Stimulated activated naive CD8-positive, alpha-beta T cell treated with anti-CD3 and anti-CD28 coated beads, Interleukin-15, amount 100 ng/mL, for 72 hours (primary cell): ENCODE data around the gene NAA11.
"Not testable (repeated sequence)": the region's sequence is repeated elsewhere in the genome, so short reads cannot be mapped to it uniquely, and the experiment has no call there.

Experiments
- ATAC-seq: fragments of 150-1000 bp; cut with Tn5 transposase; 2 replicates; pipeline ENCODE4 v1.10.0; 2021; ENCODE audit warnings: mild to moderate bottlenecking, moderate library complexity
- DNase-seq, 2 donors: peaks; one replicate each; pipeline ENCODE4 v3.0.0; 2021 to 2022
- H3K27ac Mint-ChIP-seq, 2 donors: one replicate each; pipeline ENCODE4 v1.8.0; 2022; ENCODE audit warnings: mild to moderate bottlenecking in 2 of 2, mixed read lengths in 2 of 2, moderate library complexity in 2 of 2
- H3K27me3 Mint-ChIP-seq: one replicate; pipeline ENCODE4 v1.8.0; 2022; ENCODE audit warnings: mixed read lengths
- H3K4me1 Mint-ChIP-seq: one replicate; pipeline ENCODE4 v1.8.0; 2022; ENCODE audit warnings: mild to moderate bottlenecking, mixed read lengths
- H3K4me3 Mint-ChIP-seq, 2 donors: one replicate each; pipeline ENCODE4 v1.8.0; 2022; ENCODE audit warnings: mild to moderate bottlenecking in 2 of 2, mixed read lengths in 2 of 2, moderate library complexity in 1 of 2
- H3K9me3 Mint-ChIP-seq, 2 donors: one replicate each; pipeline ENCODE4 v1.8.0; 2022; ENCODE audit warnings: mixed read lengths in 2 of 2

NAA11 gene

DNA sequence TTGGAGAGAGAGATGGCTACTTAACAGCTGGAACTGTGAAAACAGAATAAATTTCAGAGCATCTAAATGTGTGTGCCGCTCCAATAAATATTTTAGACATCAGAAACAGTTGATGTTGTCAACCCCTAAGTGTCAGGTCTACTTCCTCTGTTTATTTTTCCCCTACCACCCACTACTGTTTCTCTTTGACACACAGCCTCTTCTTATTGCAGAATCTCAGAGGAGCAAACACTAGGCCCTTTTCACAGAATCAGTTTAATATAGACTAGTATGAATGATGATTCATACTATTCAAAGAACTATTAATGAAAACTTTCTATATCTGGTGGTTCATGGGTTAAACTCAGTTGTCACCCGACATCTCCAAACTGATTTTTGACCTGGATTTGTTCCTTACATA is 33.9 kb downstream of the NAA11 start:
- H3K27me3 Mint-ChIP-seq, result peaks cover 8% of the 10 kb centered on the region
- ATAC-seq (no peak), DNase-seq (no peak)
- no peaks in the 10 kb centered on the region for H3K4me1 Mint-ChIP-seq
- peaks cover 0 to 7% of the 10 kb centered on the region in 2 donors for H3K9me3 Mint-ChIP-seq
- no peak overlapping the region for H3K4me3 Mint-ChIP-seq
- no peak overlapping the region for H3K27ac Mint-ChIP-seq

DNA sequence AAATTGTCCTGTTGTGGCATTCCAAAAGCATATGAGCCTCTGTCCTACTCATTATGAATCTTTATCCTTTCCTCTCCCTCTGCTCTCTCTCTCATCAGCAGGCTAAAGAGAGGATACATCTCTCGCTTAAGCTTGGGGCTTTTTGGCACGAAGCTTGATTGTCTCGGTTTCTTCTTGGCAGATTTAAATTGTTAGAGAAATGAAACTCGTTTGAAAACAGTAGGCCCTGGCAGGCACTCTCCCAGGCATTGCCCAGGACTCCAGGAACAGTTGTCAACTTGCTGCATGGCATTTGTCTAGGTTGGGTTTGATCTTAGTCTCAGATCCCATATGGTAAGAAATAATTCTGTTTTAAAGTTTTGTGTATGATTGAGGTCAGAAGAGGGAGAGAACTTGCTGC is 35.5 kb downstream of the NAA11 start:
- DNase-seq (no peak), ATAC-seq (no peak)
- H3K27me3 Mint-ChIP-seq, result no peaks in the 10 kb centered on the region
- no peak overlapping the region for H3K4me3 Mint-ChIP-seq
- no peaks in the 10 kb centered on the region for H3K4me1 Mint-ChIP-seq
- H3K9me3 Mint-ChIP-seq, result no peaks in the 10 kb centered on the region
- no peak overlapping the region for H3K27ac Mint-ChIP-seq

DNA sequence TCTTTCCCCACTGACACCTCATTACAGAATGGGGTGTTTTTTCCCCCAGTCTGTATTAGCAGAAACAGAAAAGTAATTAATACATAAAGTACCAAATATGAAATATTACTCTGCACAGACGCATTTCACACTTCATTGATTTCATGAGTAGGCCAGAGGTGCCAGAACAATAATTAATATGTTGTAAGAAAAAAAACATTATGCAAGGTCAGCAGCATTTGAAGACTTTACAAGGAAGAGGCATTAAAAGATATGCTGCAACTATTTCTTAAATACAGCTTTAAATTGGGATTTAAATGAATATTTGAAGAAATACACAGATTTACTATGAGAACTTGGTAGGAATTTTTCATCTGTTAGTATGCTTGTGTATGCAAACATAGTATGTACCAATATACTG is 37.7 kb downstream of the NAA11 start:
- Mint-ChIP-seq H3K4me3 (no peak overlapping the region), H3K27ac (no peak overlapping the region), H3K27me3 (no peaks in the 10 kb centered on the region), H3K4me1 (no peaks in the 10 kb centered on the region), H3K9me3 (no peaks in the 10 kb centered on the region)
- ATAC-seq (no peak), DNase-seq (no peak)

DNA sequence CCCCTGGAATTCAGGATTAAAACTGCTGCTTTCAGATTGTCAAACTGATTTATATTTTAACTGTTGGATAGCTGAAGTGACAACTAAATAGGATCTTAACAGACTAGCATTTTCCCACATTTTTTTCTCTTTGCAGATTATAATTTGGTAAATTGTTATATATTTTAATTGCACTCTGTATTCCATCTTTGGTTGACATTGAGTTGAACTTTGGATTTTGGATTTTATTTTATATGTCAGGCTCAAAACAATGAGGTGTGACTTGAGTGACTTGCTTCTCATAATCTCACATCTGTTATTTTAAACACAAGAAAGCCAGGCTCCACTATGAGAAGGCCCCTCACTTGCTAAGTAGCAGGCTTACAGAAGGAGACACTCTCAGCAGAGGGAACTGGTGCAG is 38.1 kb downstream of the NAA11 start:
- no peak for ATAC-seq
- no peak overlapping the region for H3K27ac Mint-ChIP-seq
- no peaks in the 10 kb centered on the region for H3K4me1 Mint-ChIP-seq
- DNase-seq, result no peak
- no peaks in the 10 kb centered on the region for H3K27me3 Mint-ChIP-seq
- no peak overlapping the region for H3K4me3 Mint-ChIP-seq
- no peaks in the 10 kb centered on the region for H3K9me3 Mint-ChIP-seq

DNA sequence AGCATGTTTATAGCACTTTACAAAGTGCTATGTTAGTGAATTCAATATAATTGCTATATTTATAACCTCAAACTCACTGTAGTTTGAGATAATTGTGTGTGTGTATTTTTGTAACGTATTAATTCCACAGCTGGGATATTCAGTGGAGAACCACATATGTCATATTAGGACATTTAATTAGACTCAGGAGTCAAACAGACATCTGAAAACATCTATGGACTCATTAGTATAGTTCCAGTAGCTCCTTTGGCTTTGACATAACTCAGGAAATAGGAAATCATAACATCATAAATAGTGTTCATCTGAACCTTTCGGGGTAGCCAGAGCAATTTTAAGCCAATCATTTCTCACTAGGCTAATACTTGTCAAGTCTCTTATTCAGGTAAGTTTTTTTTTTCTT is 38.8 kb downstream of the NAA11 start:
- ATAC-seq, result no peak
- no peak for DNase-seq
- no peaks in the 10 kb centered on the region for H3K27me3 Mint-ChIP-seq
- H3K4me1 Mint-ChIP-seq, result no peaks in the 10 kb centered on the region
- no peaks in the 10 kb centered on the region for H3K9me3 Mint-ChIP-seq
- no peak overlapping the region for H3K4me3 Mint-ChIP-seq
- no peak overlapping the region for H3K27ac Mint-ChIP-seq

DNA sequence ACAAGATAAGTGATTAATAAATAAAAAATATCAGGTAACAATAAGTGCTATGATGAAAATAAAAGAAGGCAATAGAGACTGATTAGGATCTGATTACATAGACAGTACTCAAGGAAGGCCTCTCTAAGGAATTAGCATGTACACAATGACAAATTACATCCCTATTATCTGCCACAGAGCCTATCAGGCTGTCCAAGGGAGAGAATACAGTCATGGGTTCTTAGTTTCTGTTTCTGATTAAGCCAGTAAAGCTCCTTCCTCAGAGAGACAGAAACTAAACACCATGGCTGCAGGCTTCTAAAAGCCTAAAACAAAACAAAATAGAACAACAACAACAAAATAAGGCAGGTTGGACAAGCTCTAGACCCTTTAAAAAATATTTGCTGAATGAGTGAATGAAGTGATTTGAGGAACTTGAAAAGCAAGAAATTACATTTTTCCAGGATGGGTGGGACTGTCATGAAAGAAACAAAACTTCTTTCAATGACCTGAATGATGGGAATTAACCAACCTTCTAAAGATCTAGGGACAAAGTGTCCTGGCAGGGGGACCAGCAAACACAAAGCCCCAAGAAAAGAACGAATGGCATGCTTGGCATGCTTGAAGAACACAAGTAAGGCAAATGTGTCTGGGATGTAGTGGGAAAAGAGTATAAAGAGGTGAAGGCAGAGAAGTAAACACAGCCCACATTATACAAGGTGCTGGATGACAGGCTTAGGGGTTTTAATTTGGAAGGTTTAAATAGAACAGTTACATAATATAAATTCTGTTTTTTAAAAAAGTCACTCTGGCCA is 44.1 kb downstream of the NAA11 start:
- no peak for ATAC-seq
- H3K9me3 Mint-ChIP-seq, result peaks cover 0 to 7% of the 10 kb centered on the region in 2 donors
- H3K27ac Mint-ChIP-seq, result no peak overlapping the region
- H3K4me3 Mint-ChIP-seq, result no peak overlapping the region
- no peak for DNase-seq
- no peaks in the 10 kb centered on the region for H3K4me1 Mint-ChIP-seq
- H3K27me3 Mint-ChIP-seq, result no peaks in the 10 kb centered on the region

DNA sequence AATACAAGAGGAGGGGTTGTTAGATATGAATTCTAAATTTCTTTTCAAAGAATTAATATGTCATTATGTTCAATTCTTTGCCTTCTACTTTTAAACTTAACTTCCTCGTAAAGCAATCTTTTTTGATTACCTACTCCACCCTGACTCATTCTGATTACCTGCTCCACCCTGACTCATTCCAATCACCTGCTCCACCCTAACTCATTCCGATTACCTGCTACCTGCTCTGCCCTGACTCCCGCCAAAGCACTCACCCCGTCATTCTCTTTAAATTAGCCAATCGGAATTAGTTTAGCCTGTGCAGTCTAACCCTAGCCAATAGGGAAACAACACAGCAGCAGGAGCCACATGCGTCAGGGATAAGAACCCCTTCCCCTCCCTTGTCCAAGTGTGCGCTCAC is 48.4 kb downstream of the NAA11 start:
- H3K9me3 Mint-ChIP-seq, H3K4me1 Mint-ChIP-seq, H3K27ac Mint-ChIP-seq, H3K4me3 Mint-ChIP-seq, ATAC-seq, H3K27me3 Mint-ChIP-seq, DNase-seq: not testable (repeated sequence)

DNA sequence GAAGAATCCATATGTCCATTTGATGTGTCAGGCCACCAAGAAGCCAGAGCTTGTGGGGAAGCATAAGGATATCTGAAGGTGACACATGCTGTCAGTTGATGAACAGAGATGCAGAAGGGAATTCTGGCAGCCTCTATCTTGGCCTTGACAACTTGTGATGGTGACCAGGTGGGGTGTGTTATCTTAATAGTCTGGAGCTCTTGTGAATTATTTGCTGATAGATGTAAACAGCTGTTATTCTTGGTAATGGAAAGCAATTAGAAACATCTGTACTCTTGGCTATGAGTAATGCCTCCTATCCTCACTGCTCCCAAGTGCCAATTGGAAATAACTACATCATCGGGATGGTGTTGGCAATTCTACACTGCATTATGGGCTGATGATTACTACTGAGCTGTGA is 51.9 kb downstream of the NAA11 start:
- Mint-ChIP-seq H3K27me3 (no peaks in the 10 kb centered on the region), H3K27ac (no peak overlapping the region), H3K4me3 (no peak overlapping the region), H3K4me1 (no peaks in the 10 kb centered on the region), H3K9me3 (peaks cover 0 to 7% of the 10 kb centered on the region in 2 donors)
- ATAC-seq (no peak), DNase-seq (no peak)

DNA sequence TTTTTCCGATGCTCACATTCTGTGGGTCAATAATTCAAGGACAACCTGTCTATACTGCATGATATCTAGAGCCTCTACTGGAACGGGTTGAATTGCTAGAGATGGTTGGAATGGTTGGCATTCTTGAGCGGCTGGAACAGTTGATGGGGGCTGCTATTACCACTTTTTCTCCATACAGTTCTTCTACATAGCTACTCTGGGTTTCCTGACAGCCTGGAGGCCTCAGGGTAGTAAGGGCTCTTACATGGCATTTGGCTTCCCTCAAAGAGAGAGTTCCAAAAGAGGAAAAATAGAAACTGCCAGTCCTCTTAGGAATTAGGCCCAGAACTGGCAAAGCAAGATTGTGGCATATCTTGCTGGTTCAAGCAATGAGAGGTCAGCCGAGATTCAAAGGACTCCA is 53.1 kb downstream of the NAA11 start:
- no peaks in the 10 kb centered on the region for H3K4me1 Mint-ChIP-seq
- H3K9me3 Mint-ChIP-seq, result peaks cover 0 to 5% of the 10 kb centered on the region in 2 donors
- H3K27ac Mint-ChIP-seq, result no peak overlapping the region
- DNase-seq (no peak), ATAC-seq (no peak)
- no peak overlapping the region for H3K4me3 Mint-ChIP-seq
- H3K27me3 Mint-ChIP-seq, result no peaks in the 10 kb centered on the region

DNA sequence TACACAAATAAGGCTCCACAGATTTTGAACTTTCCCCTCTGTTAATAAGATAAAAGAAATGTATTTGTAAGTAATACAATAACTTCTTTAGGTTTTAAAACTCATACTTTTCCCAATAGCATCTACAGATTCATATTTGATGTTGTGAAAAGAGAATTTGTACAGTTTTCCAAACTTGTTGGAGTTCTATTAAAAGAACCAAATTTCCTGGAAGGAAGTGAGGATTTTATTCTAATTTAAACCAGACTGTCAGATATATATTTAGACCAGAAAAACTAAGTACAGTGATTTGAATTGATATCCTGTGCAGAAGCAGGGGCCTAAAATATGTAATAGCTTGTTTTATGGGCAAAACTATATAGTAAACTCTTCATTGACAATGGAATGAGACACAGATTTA is 53.7 kb downstream of the NAA11 start:
- Mint-ChIP-seq H3K27me3 (no peaks in the 10 kb centered on the region), H3K4me1 (no peaks in the 10 kb centered on the region), H3K9me3 (no peaks in the 10 kb centered on the region), H3K27ac (no peak overlapping the region), H3K4me3 (no peak overlapping the region)
- ATAC-seq (no peak), DNase-seq (no peak)

DNA sequence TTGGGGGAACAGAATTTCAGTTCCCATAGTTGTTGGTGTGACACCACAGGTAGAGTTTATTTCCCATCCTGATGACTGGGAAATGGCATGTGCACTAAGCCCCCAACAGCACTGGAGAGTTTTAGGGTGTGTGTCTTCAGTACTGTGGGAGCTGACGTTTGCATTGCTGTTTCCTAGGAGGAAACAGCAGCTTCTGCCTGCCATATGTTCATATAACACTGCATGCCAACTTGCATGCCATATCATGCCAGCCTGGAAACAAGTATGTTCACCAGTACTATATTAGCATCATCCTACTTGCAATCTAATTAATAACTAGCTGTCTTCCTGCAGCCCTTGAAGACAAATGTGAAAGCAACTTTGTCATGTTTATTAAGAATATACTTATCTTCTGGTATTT is 58.2 kb downstream of the NAA11 start:
- Mint-ChIP-seq H3K9me3 (no peaks in the 10 kb centered on the region), H3K27ac (no peak overlapping the region), H3K4me1 (no peaks in the 10 kb centered on the region), H3K27me3 (no peaks in the 10 kb centered on the region), H3K4me3 (no peak overlapping the region)
- DNase-seq, result no peak
- no peak for ATAC-seq
